Stimulated activated CD8-positive, alpha-beta memory T cell treated with anti-CD3 and anti-CD28 coated beads, Interleukin-2, amount 100 ng/mL, for 48 hours (primary cell): ENCODE measurements around the gene EPG5.
"Not testable (repeated sequence)": the region's sequence is repeated elsewhere in the genome, so short reads cannot be mapped to it uniquely, and the experiment has no call there.

Source experiments
- DNase-seq, 2 donors: peaks; one replicate each; pipeline ENCODE4 v3.0.0-alpha.2; 2020; ENCODE audit warnings: low read depth in 2 of 2

EPG5 gene

DNA sequence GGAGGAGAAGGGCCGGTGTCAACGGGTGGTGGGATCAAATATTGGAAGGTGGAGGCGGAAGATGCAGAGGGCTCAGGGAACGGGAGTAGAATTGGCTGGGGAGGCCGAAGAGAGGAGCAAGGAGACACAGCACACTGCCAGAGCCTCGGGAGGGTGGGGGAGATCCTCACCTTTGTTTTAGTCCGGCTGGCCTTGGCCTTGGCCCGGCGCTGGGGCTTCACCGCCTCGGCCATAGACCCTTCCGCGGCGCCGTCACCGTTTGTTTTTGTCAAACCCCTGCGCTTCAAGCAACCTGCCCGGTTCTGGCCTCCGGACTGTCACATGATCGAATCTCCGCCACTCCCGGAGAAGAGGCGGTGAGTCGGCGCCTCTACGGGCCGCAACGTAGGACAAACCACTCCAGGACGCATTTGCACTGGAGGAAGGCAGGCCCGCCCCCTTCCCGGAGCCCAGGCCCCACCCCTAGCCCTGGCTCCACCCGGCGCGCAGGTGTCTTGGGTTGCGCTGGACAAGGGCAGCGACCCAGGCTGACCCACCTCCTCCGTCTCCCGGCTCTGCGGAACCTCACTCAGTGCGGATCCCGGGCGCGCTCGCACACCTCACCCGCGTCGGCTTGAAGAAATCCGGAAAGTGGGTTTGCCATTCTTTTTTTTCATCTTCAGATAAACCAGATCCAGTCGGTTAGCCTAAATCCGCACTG lies at the start of gene EPG5:
Gene EPG5 (minus strand): TSS at position 323 of the 700 bp plus-strand sequence. CDS start 90 bp downstream, at position 233.
- DNase-seq: peak; percentile 84 to 90

GRCh38 chr18:46013484-46014189 lies 46.5 kb upstream of the EPG5 start:
- DNase-seq: no peak

- DNase-seq: no peak
These were observed 43.5 kb upstream of the EPG5 start for GRCh38 chr18:46010676-46011075.

DNA sequence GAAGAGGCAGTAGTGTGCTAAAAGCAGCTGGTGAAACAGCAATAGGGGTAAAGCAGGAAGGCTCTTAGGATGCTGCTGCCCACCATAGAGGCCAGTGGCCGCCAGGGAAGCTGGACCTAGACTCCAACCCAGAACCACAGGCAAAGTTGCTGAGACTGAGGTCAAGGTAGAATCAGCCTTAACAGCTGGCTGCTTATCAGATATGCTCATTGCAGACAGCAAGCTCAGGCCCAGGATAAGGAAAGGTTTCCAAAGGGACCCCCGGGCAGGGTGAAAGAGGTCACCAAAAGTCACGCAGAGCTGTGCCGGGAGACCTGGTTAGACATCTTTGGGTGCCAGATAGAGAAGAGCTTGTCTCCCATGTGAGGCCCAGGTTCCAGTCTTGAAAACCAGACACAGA lies 42.9 kb upstream of the EPG5 start:
- DNase-seq: no peak

DNA sequence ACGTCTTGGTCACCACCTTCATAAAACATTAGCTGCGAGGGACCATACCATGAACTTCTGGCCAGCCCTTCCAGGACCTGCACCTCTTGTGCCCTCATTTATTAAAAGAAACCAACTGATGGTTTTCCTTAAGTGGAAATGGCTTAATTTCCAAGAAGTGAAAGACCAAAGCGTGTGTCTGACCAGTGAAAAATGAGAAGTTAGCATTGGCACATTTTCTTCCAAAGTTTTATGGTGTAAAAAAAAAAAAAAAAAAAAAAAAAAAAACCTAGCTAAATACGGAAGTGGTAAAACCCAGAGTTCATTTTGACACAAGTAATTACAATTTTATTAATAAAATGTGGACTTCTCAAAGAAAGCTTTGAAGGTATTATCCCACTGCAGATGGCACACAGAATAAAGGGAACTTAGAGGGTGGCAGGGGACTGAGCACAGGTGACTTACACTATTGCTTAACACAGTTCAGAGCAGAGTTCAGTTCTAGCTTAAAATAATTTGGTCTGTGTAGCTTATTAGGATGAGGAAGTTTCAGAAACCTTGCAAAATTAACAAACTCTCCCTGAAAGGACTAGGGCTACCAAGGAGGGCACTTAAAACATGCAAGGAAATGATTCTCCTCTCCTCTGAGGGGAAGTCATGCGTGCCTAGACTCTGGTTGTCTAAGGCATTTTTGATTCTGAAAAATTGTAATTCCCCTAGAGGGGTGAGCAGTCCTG lies 42.2 kb upstream of the EPG5 start:
- no peak for DNase-seq

DNA sequence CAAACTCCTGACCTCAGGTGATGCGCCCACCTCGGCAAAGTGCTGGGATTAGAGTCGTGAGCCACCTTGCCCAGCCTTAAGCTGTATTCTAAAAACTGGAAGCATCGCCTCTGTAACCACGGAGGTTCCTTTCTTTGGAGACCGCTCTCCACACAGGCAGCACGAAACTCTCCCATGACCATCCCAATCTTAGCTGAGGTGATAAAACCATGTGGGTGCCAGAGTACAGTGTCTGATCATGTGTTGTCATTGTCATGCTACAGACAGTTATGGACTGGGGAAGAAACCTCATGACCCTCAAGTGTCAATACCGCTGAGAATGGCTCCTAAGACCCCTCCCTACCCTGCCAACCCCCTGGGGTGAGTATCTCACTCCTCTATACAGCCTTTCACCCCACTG lies 41.4 kb upstream of the EPG5 start:
- no peak for DNase-seq

DNA sequence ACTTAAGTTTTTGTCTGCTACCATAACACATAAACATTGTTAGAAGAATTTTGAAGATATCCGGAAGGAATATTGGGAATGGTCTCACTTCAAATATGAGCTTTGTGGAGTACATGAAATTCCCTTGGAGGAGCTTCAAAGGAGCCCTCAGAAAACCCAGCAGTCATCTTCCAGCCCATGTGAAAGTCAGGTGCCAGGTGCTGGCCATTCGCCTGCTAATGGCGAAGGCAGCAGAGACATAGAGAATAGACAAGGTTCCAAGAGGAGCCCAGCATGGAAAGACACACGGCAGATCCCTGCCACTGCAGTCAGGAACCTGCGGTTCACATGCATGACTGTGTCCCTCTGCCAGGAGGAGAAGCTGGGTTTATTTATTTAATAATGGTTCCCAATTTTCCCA lies 40.0 kb upstream of the EPG5 start:
- DNase-seq: no peak

DNA sequence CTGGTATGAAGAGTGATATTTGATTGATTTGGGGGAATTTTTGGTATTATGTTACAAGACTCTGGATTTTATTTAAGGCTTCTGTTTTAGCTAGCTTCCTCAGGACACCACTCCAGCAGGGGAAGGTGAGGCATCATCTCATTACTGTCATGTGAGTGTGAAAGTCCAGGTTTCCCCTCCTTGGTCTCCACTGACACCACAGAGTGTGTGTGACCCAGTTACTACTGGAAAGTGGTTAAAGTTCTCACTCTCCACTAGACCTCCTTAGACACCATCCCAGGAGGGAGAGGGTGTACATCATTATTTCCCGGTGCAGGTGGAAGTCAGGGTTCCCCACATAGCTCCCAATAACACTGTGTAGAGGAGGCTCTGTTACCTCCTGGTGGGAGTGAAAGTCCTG lies 35.8 kb upstream of the EPG5 start:
- no peak for DNase-seq

GRCh38 chr18:46001892-46002291 lies 34.8 kb upstream of the EPG5 start:
- no peak for DNase-seq

DNA sequence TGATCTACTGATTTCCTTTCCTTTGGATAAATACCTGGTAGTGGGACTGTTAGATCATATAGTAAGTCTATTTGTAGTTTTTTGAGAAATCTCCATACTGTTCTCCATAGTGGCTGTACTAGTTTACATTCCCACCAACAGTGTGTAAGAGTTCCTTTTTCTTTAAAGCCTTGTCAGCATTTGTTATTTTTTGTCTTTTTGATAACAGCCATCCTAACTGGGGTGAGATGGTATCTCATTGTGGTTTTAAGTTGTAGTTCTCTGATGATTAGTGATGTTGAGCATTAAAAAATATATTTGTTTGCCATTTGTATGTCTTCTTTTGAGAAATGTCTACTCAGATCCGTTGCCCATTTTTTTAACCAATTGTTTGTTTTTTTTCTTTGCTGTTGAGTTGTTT lies 33.9 kb upstream of the EPG5 start:
- DNase-seq: no peak

GRCh38 chr18:45999536-45999935 lies 32.4 kb upstream of the EPG5 start:
- DNase-seq: no peak

- no peak for DNase-seq
These were observed 31.1 kb upstream of the EPG5 start for GRCh38 chr18:45998244-45998643.

DNA sequence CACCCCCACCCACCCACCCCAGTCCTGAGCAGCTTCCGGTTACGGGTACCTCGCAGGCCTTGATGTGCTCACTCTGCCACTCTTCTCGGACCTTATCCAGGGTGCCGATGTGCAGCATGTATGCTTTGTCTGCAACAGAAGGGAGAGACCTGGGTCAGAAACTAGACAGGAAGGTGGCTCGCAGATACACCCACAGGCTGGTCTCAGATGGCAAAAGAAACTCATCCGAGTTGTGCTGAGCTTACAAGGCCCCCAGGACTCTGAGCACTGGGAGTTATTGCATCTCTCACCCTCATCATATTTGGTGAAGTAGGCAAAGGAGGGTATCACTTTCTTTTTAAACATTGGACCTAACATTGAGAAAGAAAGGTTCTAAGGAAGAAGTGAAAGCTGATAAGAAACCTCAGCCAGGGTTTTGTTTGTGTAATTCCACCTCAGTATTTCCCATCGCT lies 30.6 kb upstream of the EPG5 start:
- peak; percentile 7 to 12 for DNase-seq

DNA sequence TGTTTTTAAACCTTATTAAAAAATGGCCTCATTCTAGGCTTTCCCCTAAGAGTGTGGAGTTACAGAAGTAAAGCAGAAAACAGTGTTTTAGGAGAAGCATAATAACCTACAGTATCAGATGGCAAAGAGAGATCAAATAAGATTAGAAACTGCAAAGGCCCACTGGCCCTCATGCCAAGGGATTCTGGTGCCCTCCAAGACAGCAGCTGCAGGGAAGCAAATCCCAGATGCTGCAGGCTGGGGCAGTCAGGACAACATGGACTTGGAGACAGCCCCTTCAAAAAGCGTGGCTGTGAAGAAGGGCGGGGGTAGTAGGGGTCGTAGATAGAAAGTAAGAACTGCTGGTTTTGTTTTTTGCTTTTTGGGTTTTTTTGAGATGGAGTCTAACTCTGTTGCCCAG lies 28.3 kb upstream of the EPG5 start:
- DNase-seq: no peak

- DNase-seq: no peak
These were observed 26.3 kb upstream of the EPG5 start for GRCh38 chr18:45993438-45993837.

DNA sequence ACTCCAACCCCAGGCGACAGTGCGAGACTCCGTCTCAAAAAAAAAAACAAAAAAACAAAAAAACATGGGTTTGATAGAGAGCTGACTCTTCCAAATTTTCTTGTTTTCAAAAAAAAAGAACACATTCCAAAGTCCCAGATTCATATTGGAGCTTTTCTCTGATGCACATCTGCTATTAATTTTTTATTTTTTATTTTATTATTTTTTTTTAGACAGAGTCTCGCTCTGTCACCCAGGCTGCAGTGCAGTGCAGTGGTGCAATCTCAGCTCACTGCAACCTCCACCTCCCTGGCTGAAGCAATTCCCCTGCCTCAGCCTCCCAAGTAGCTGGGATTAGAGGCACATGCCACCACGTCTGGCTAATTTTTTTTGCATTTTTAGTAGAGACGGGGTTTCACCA lies 25.4 kb upstream of the EPG5 start:
- not testable (repeated sequence) for DNase-seq

GRCh38 chr18:45991788-45992187 lies 24.7 kb upstream of the EPG5 start:
- DNase-seq: no peak

DNA sequence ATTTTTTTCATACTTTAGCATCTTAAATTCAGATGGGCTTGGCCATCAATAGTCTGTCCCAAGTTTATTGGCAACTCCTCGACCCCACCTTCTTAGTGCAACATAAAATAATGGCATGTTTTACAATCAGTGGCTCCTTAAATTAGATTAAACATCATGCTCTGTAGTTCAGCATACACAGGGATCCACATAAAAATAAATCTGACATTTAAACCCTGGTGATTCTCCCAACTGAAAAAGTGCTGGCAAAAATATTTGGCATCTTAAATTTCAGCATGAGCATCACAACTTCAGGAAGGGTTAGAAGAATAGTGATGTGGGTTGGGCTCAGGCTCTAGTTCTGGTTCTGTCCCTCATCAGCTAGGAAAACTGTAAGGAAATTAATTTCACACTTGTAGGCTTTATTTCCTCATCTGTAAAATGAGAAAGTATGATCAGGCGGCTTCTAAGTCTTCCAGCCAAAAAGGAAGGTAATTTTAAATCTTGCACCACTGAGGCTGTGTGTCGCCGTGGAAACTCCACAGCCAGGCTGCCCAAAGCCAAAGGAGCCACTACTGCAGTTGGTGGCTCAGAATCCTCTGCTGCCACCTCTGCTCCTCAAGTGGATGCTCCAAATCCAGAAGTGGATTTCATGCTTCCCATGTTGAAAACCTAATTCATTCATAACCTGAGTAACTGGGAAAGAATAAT lies 17.6 kb upstream of the EPG5 start:
- no peak for DNase-seq

DNA sequence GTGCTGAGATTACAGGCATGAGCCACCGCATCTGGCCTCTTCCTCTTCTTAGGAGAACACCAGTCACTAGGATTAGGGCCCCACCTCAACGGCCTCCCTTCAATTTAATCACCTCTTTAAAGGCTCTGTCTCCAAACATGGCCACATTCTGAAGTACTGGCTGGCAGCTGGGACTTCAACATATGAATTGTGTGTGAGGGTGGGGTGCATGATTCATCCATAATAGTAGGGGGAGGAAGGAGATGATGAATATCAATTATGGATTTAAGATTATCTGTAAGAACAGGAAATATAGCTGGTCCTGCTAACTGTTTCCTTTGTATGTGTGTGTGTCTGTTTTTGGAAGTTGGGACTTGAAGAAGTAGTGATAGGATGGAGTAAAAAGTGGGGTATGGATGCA lies 14.7 kb upstream of the EPG5 start:
- DNase-seq: no peak

GRCh38 chr18:45980229-45980628 lies 13.1 kb upstream of the EPG5 start:
- DNase-seq: no peak

GRCh38 chr18:45978084-45978483 lies 11.0 kb upstream of the EPG5 start:
- DNase-seq: no peak

- DNase-seq: no peak
These were observed 9.8 kb upstream of the EPG5 start for GRCh38 chr18:45976974-45977373.
